Spleen (tissue), 11 donors: ENCODE data around the gene CCL22. TPM values are rescaled to one million over a fixed set of nuclear protein-coding genes. Genes with fewer than 3 reads are reported as not detected.

Experiments
- DNase-seq: peaks from one replicate; pipeline ENCODE4 v3.0.0-alpha.2; 2020
- H3K27ac ChIP-seq, 8 donors: fragments of 200-600 bp; sonication (generic) in 7 of 8; 1 replicate in 4 of 8; 2 replicates in 4 of 8; pipeline versions ENCODE4 v1.5.0 to v1.8.0; 2016 to 2021; ENCODE audit warnings: inconsistent platforms in 4 of 8, mild to moderate bottlenecking in 4 of 8, moderate library complexity in 1 of 8
- H3K27me3 ChIP-seq, 7 donors: fragments of 200-600 bp; sonication (generic) in 6 of 7; replicated peaks in 1 of 7; 1 replicate in 4 of 7; 2 replicates in 3 of 7; pipeline versions ENCODE4 v1.5.0 to v1.8.0; 2016 to 2021; ENCODE audit warnings: inconsistent platforms in 3 of 7, mild to moderate bottlenecking in 1 of 7
- H3K36me3 ChIP-seq, 6 donors: fragments of 200-600 bp; sonication (generic) in 5 of 6; 1 replicate in 4 of 6; 2 replicates in 2 of 6; pipeline versions ENCODE4 v1.5.0 to v1.8.0; 2016 to 2021; ENCODE audit warnings: inconsistent platforms in 2 of 6
- H3K4me1 ChIP-seq, 6 donors: fragments of 200-600 bp; sonication (generic) in 5 of 6; 1 replicate in 3 of 6; 2 replicates in 3 of 6; pipeline versions ENCODE4 v1.5.0 to v1.8.0; 2016 to 2021; ENCODE audit warnings: inconsistent platforms in 3 of 6
- H3K4me3 ChIP-seq, 8 donors: fragments of 200-600 bp; sonication (generic) in 7 of 8; 1 replicate in 4 of 8; 2 replicates in 4 of 8; pipeline versions ENCODE4 v1.5.0 to v1.8.0; 2016 to 2021; ENCODE audit warnings: inconsistent platforms in 4 of 8, mild to moderate bottlenecking in 4 of 8, moderate library complexity in 2 of 8
- H3K9me3 ChIP-seq, 8 donors: fragments of 200-600 bp; sonication (generic) in 7 of 8; 1 replicate in 4 of 8; 2 replicates in 4 of 8; pipeline versions ENCODE4 v1.5.0 to v1.8.0; 2016 to 2021; ENCODE audit warnings: inconsistent platforms in 4 of 8
- CTCF ChIP-seq, 11 experiments: fragments of 200-600 bp in 7 of 11; fragments of 450-650 bp in 4 of 11; sonication (generic) in 4 of 11; IDR thresholded peaks in 8 of 11; conservative IDR thresholded peaks in 3 of 11; 1 replicate in 7 of 11; 2 replicates in 4 of 11; pipeline versions ENCODE4 v1.4.0 to v1.8.0; 2016 to 2021; ENCODE audit warnings: antibody characterized with exemption in 11 of 11, inconsistent platforms in 4 of 11, mild to moderate bottlenecking in 1 of 11
- POLR2A ChIP-seq, 3 donors: fragments of 450-650 bp; IDR thresholded peaks; one replicate each; pipeline ENCODE4 v1.5.1; 2017; ENCODE audit warnings: antibody characterized with exemption in 3 of 3, mild to moderate bottlenecking in 1 of 3
- POLR2AphosphoS5 ChIP-seq, 3 donors: sonication (generic); formaldehyde crosslinking; IDR thresholded peaks; one replicate each; pipeline ENCODE4 v1.5.1; 2017; ENCODE audit warnings: antibody characterized with exemption in 3 of 3
- WGBS, 5 donors: extraction: QIAGEN DNeasy Blood & Tissue Kit in 3 of 5; methylation state at CpG; one replicate each; pipeline versions ENCODE4 v1.1.5 to v1.1.7; 2013 to 2018; 5-methylcytosine and 5-hydroxymethylcytosine counted together
- intact Hi-C: fragments of 100-400 bp; cut with DNase I; formaldehyde crosslinking; loops from one replicate; pipeline ENCODE4 v1.15.0; 2023; ENCODE audit warnings: low total_unique reads
- polyA plus RNA-seq, 3 donors: library from polyadenylated mRNA; stranded (reverse); fragments of 200-250 nt; gene quantifications; one replicate each; pipeline ENCODE4 v1.2.1, GENCODE V29; 2013
- total RNA-seq, 7 donors: library from RNA; depleted of rRNA in 3 of 7; stranded (reverse); fragments of >200 nt in 3 of 7; fragmentation: NEBNext Ultra II Directional in 4 of 7; extraction: Animal tissue kit (Norgen Biotek cat#: 25700) in 4 of 7; gene quantifications; one replicate each; pipeline versions ENCODE4 v1.1.0 to v1.2.1, GENCODE V29; 2016 to 2021
- donor health status: healthy with polysubstance abuse.
- donor health status: DM: no; HTN: no; CAD: no; lungs with moderate emphysema.
- donor health status: DM: no; HTN: no; CAD: no.
- donor health status: Bipolar disorder and iron deficiency.
- donor health status: healthy.
- donor health status: DM: no; HTN: no; CAD: no.
- donor health status: DM: yes; HTN: yes; CAD: no.

CCL22 gene
- total and polyA plus RNA-seq, 10 donors, result 0.51 to 6.9 (median 1.7) TPM

- Histone ChIP-seq H3K4me3 (no peak overlapping the region), H3K27me3 (no peaks in the 10 kb centered on the region), H3K27ac (no peak overlapping the region), H3K4me1 (peaks cover 0 to 49% (median 29%) of the 10 kb centered on the region in 6 donors), H3K36me3 (no peaks in the 10 kb centered on the region), H3K9me3 (no peaks in the 10 kb centered on the region)
- intact Hi-C loops, result loop anchor here (10.0 kb wide), 1 partner anchor 325 kb away; no protein-coding TSS in a partner anchor
- no peak for DNase-seq
- 77 to 89% (median 82%) methylated on average over 10 to 14 of the region's 14 CpGs for WGBS, 5 donors
- TF ChIP-seq POLR2AphosphoS5 (IDR thresholded peaks at IDR 0.05) (no peak), CTCF (IDR thresholded peaks at IDR 0.05 in 8 of 11, conservative IDR thresholded peaks at IDR 0.05 in 3 of 11) (no peak), POLR2A (IDR thresholded peaks at IDR 0.05) (no peak)
These were observed 51.4 kb downstream of the CCL22 start for GRCh38 chr16:57409870-57410587.

- Histone ChIP-seq H3K36me3 (no peaks in the 10 kb centered on the region), H3K9me3 (no peaks in the 10 kb centered on the region), H3K27ac (no peak overlapping the region), H3K4me1 (peaks cover 0 to 51% (median 32%) of the 10 kb centered on the region in 6 donors), H3K4me3 (no peak overlapping the region), H3K27me3 (no peaks in the 10 kb centered on the region)
- WGBS, 5 donors, result 59 to 74% (median 67%) methylated on average over 8 to 12 of the region's 12 CpGs
- no peak for TF ChIP-seq CTCF (IDR thresholded peaks at IDR 0.05 in 8 of 11, conservative IDR thresholded peaks at IDR 0.05 in 3 of 11)
- no peak for TF ChIP-seq POLR2A (IDR thresholded peaks at IDR 0.05)
- TF ChIP-seq POLR2AphosphoS5 (IDR thresholded peaks at IDR 0.05), result no peak
- intact Hi-C loops, result loop anchor here (10.0 kb wide), 1 partner anchor 327 kb away; no protein-coding TSS in a partner anchor
- DNase-seq, result no peak
These were observed 52.9 kb downstream of the CCL22 start for GRCh38 chr16:57411362-57411976.

GRCh38 chr16:57412584-57412983 lies 54.0 kb downstream of the CCL22 start:
- H3K4me3 ChIP-seq, result no peak overlapping the region
- no peaks in the 10 kb centered on the region for H3K27me3 ChIP-seq
- TF ChIP-seq POLR2AphosphoS5 (IDR thresholded peaks at IDR 0.05), result no peak
- TF ChIP-seq POLR2A (IDR thresholded peaks at IDR 0.05), result no peak
- TF ChIP-seq CTCF (IDR thresholded peaks at IDR 0.05 in 8 of 11, conservative IDR thresholded peaks at IDR 0.05 in 3 of 11), result no peak
- H3K36me3 ChIP-seq, result no peaks in the 10 kb centered on the region
- no peak for DNase-seq
- H3K4me1 ChIP-seq, result peaks cover 5 to 54% (median 40%) of the 10 kb centered on the region in 6 donors
- H3K9me3 ChIP-seq, result no peaks in the 10 kb centered on the region
- WGBS, 5 donors, result 89 to 93% (median 92%) methylated on average over 5 to 9 of the region's 9 CpGs
- peak overlapping the region in 1 of 8 donors; percentile 69 for H3K27ac ChIP-seq
- intact Hi-C loops, result loop anchor here (10.0 kb wide), 1 partner anchor 328 kb away; no protein-coding TSS in a partner anchor

GRCh38 chr16:57413301-57413730 lies 54.7 kb downstream of the CCL22 start:
- no peak for TF ChIP-seq POLR2A (IDR thresholded peaks at IDR 0.05)
- no peak for TF ChIP-seq POLR2AphosphoS5 (IDR thresholded peaks at IDR 0.05)
- no peak for TF ChIP-seq CTCF (IDR thresholded peaks at IDR 0.05 in 8 of 11, conservative IDR thresholded peaks at IDR 0.05 in 3 of 11)
- Histone ChIP-seq H3K9me3 (no peaks in the 10 kb centered on the region), H3K27ac (peak overlapping the region in 5 of 8 donors; percentile 33 to 69 (median 51)), H3K4me1 (peaks cover 5 to 60% (median 43%) of the 10 kb centered on the region in 6 donors), H3K4me3 (no peak overlapping the region), H3K36me3 (no peaks in the 10 kb centered on the region), H3K27me3 (no peaks in the 10 kb centered on the region)
- intact Hi-C loops, result loop anchor here (10.0 kb wide), 1 partner anchor 329 kb away; no protein-coding TSS in a partner anchor
- peak; percentile 87 for DNase-seq
- 50 to 74% (median 60%) methylated on average over 3 to 5 of the region's 5 CpGs for WGBS, 5 donors
